Activated T-helper 2 cell treated with anti-CD3 and anti-CD28 coated beads, Interferon-gamma antibody, Interleukin-2, Interleukin-4, amounts not matched to agents 10 μg/mL and 5 μg/mL and 100 μg/mL, durations not matched to agents 14 hours and 24 hours and 36 hours (primary cell): ENCODE data around the gene MCEMP1. TPM values are rescaled to one million over a fixed set of nuclear protein-coding genes. Genes with fewer than 3 reads are reported as not detected.

Experiments used
- DNase-seq: peaks from one replicate; pipeline ENCODE4 v3.0.0; 2021; ENCODE audit warnings: low spot score
- H3K27ac Mint-ChIP-seq: one replicate; pipeline ENCODE4 v1.8.0; 2021; ENCODE audit warnings: mixed read lengths
- H3K27me3 Mint-ChIP-seq: one replicate; pipeline ENCODE4 v1.8.0; 2021; ENCODE audit warnings: low read depth, mixed read lengths
- H3K36me3 Mint-ChIP-seq: one replicate; pipeline ENCODE4 v1.8.0; 2021; ENCODE audit warnings: low read depth, mixed read lengths
- H3K4me1 Mint-ChIP-seq: one replicate; pipeline ENCODE4 v1.8.0; 2021; ENCODE audit warnings: low read depth, mixed read lengths
- H3K4me3 Mint-ChIP-seq: one replicate; pipeline ENCODE4 v1.8.0; 2021; ENCODE audit warnings: low read depth, mild to moderate bottlenecking, moderate library complexity, mixed read lengths
- H3K9me3 Mint-ChIP-seq: one replicate; pipeline ENCODE4 v1.8.0; 2021; ENCODE audit warnings: mixed read lengths
- intact Hi-C: fragments of 100-400 bp; cut with micrococcal nuclease; formaldehyde crosslinking; loops from one replicate; pipeline ENCODE4 v1.15.1; 2023
- total RNA-seq: library from RNA; stranded (reverse); gene quantifications from 2 replicates; pipeline ENCODE4 v1.2.3, GENCODE V29; 2022

MCEMP1 gene
- total RNA-seq, 1 donor from 2014 or later = not detected

DNA sequence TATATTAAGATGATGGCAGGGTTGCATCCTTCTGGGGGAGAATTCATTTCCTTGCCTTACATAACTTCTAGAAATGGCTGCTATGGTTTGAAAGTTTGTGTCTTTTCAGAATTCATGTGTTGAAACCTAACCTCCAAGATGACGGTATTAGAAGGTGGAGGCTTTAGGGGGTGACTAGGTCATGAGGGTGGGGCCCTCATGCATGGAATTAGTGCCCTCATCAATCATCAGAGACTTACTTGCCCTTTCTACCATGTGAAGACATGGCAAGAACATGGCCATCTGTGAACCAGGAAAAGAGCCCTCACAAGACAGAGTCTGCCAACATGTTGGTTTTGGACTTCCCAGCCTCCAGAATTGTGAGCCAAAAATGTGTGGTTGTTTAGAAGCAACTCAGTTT is 39.9 kb downstream of the MCEMP1 start:
- no peaks in the 10 kb centered on the region for H3K4me1 Mint-ChIP-seq
- no peaks in the 10 kb centered on the region for H3K36me3 Mint-ChIP-seq
- peaks cover 1% of the 10 kb centered on the region for H3K27me3 Mint-ChIP-seq
- peaks cover 7% of the 10 kb centered on the region for H3K9me3 Mint-ChIP-seq
- intact Hi-C loops = no loop called here
- no peak for DNase-seq
- no peak overlapping the region for H3K27ac Mint-ChIP-seq
- no peak overlapping the region for H3K4me3 Mint-ChIP-seq

DNA sequence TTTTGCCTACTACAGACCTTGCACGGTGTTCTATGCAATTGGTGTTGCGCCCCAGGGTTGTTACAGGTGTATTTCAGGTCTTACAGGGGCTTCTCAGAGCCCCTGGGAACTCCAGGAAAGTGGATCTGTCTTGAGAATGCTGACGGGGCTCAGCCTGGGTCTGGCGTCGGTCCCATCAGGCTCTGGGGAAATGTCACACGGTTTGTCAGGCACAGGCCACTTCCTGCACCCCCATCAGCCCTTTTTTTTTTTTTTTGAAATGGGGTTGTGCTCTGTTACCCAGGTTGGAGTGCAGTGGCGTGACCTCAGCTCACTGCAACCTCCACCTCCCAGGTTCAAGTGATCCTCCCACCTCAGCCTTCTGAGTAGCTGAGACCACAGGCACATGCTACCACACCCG is 41.8 kb downstream of the MCEMP1 start:
- peaks cover 7% of the 10 kb centered on the region for H3K9me3 Mint-ChIP-seq
- no peak overlapping the region for H3K27ac Mint-ChIP-seq
- intact Hi-C loops = no loop called here
- H3K4me3 Mint-ChIP-seq = no peak overlapping the region
- no peaks in the 10 kb centered on the region for H3K36me3 Mint-ChIP-seq
- DNase-seq = no peak
- no peaks in the 10 kb centered on the region for H3K4me1 Mint-ChIP-seq
- H3K27me3 Mint-ChIP-seq = peaks cover 1% of the 10 kb centered on the region

GRCh38 chr19:7720351-7720750 is 43.5 kb downstream of the MCEMP1 start:
- no peaks in the 10 kb centered on the region for H3K4me1 Mint-ChIP-seq
- intact Hi-C loops = no loop called here

GRCh38 chr19:7722231-7722651 is 45.4 kb downstream of the MCEMP1 start:
- H3K4me1 Mint-ChIP-seq = no peaks in the 10 kb centered on the region
- intact Hi-C loops = no loop called here
- H3K4me3 Mint-ChIP-seq = no peak overlapping the region
- H3K9me3 Mint-ChIP-seq = no peaks in the 10 kb centered on the region
- no peak overlapping the region for H3K27ac Mint-ChIP-seq
- peaks cover under 1% of the 10 kb centered on the region for H3K27me3 Mint-ChIP-seq
- H3K36me3 Mint-ChIP-seq = no peaks in the 10 kb centered on the region
- DNase-seq = no peak

More at GRCh38 chr19:7720351-7720750, 43.5 kb downstream of the MCEMP1 start:
- H3K4me3 Mint-ChIP-seq = no peak overlapping the region
- no peaks in the 10 kb centered on the region for H3K27me3 Mint-ChIP-seq
- H3K27ac Mint-ChIP-seq = no peak overlapping the region
- peaks cover 7% of the 10 kb centered on the region for H3K9me3 Mint-ChIP-seq
- no peaks in the 10 kb centered on the region for H3K36me3 Mint-ChIP-seq
- no peak for DNase-seq

DNA sequence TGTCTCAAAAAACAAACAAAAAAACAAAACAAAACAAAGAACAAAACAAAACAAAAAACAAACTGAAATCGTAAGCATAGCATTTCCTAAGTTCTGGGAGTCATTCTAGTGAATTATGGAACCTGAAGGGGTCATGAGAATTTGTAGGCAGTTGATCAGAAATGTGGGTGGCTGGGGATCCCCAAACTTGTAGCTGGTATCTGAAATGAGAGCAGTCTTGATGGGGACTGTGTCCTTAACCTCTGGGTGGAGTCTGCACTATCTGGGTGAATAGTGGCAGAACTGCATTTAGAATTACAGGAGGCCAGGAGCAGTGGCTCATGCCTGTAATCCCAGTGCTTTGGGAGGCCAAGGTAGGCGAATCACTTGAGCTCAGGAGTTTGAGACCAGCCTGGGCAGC is 48.9 kb downstream of the MCEMP1 start:
- Mint-ChIP-seq H3K4me1 (no peaks in the 10 kb centered on the region), H3K27ac (no peak overlapping the region), H3K9me3 (no peaks in the 10 kb centered on the region)

DNA sequence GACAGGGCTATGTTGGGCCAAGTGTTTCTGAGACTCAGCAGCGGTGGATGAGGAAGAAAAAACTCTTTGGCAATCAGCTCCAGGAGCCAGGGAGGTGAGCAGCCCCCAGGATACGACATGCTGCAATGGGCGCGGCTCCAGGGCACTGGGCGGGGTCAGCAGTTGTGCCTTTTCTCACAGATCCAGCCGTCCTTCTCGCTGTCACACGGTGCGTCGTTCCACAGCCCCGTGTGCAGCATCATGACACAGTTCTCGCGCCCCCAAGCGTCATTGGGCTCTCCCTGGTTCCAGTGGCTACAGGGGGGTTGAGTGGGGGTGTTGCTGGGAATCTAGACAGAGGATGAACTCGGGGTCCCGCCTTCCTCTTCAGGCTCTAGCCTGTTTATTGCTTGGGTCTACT is 52.3 kb downstream of the MCEMP1 start:
- H3K27me3 Mint-ChIP-seq = peaks cover 56% of the 10 kb centered on the region
- DNase-seq = no peak
- H3K36me3 Mint-ChIP-seq = no peaks in the 10 kb centered on the region
- H3K4me1 Mint-ChIP-seq = no peaks in the 10 kb centered on the region
- intact Hi-C loops = no loop called here
- no peak overlapping the region for H3K4me3 Mint-ChIP-seq
- no peak overlapping the region for H3K27ac Mint-ChIP-seq
- no peaks in the 10 kb centered on the region for H3K9me3 Mint-ChIP-seq

More for the DNA sequence above, 48.9 kb downstream of the MCEMP1 start:
- Mint-ChIP-seq H3K36me3 (no peaks in the 10 kb centered on the region), H3K4me3 (no peak overlapping the region), H3K27me3 (peaks cover 32% of the 10 kb centered on the region)
- no peak for DNase-seq
- intact Hi-C loops = no loop called here

Other genes starting within 250 kb of the MCEMP1 start
- 1.3 and 2.5 TPM in 2 replicates for gene PEX11G, start 188.1 kb upstream of the MCEMP1 start, total RNA-seq
- 5.3 and 7.9 TPM in 2 replicates for gene ZNF358, start 161.0 kb upstream of the MCEMP1 start, total RNA-seq
- 10.3 and 11.2 TPM in 2 replicates for gene MCOLN1, start 154.5 kb upstream of the MCEMP1 start, total RNA-seq
- gene PNPLA6, start 141.4 kb upstream of the MCEMP1 start, total RNA-seq = 145 and 147 TPM in 2 replicates
- gene CAMSAP3, start 81.2 kb upstream of the MCEMP1 start, total RNA-seq = 0.23 and 0.55 TPM in 2 replicates
- gene XAB2, start 47.5 kb upstream of the MCEMP1 start, total RNA-seq = 43.0 and 44.3 TPM in 2 replicates
- gene PET100, start 47.3 kb upstream of the MCEMP1 start, total RNA-seq = 95.7 and 113 TPM in 2 replicates
- 1.2 and 1.6 TPM in 2 replicates for gene PCP2, start 43.4 kb upstream of the MCEMP1 start, total RNA-seq
- gene STXBP2, start 40.0 kb upstream of the MCEMP1 start, total RNA-seq = 96.3 and 104 TPM in 2 replicates
- not detected in 2 replicates for gene RETN, start 8.0 kb upstream of the MCEMP1 start, total RNA-seq
- 88.9 and 92.4 TPM in 2 replicates for gene TRAPPC5, start 3.7 kb downstream of the MCEMP1 start, total RNA-seq
- gene FCER2, start 25.0 kb downstream of the MCEMP1 start, total RNA-seq = 0.46 and 0.99 TPM in 2 replicates
- not detected in 2 replicates for gene CLEC4G, start 55.0 kb downstream of the MCEMP1 start, total RNA-seq
- not detected in 2 replicates for gene CD209, start 70.4 kb downstream of the MCEMP1 start, total RNA-seq
- gene CLEC4M, start 86.2 kb downstream of the MCEMP1 start, total RNA-seq = not detected in 2 replicates
- 3.8 and 4.5 TPM in 2 replicates for gene EVI5L, start 153.1 kb downstream of the MCEMP1 start, total RNA-seq
- 0.05 TPM in 1 of 2 replicates, not detected in the other for gene PRR36, start 197.3 kb downstream of the MCEMP1 start, total RNA-seq
- gene LRRC8E, start 211.4 kb downstream of the MCEMP1 start, total RNA-seq = not detected in 2 replicates
- 43.0 and 44.6 TPM in 2 replicates for gene MAP2K7, start 226.8 kb downstream of the MCEMP1 start, total RNA-seq
- gene TGFBR3L, start 237.7 kb downstream of the MCEMP1 start, total RNA-seq = 6.3 TPM in 2 replicates
- gene SNAPC2, start 243.2 kb downstream of the MCEMP1 start, total RNA-seq = 18.4 and 19.5 TPM in 2 replicates
- gene CTXN1, start 249.0 kb downstream of the MCEMP1 start, total RNA-seq = 0.50 and 0.53 TPM in 2 replicates